ENCODE measurements around the gene PI4K2B.
A peak's percentile ranks its signal among the peaks of the same experiment; 100 is the strongest.
"Not testable (repeated sequence)": the region's sequence is repeated elsewhere in the genome, so short reads cannot be mapped to it uniquely, and the experiment has no call there.

PI4K2B gene

GRCh38 chr4:25233737-25234389 is at the start of gene PI4K2B:
TSS of gene PI4K2B (plus strand) at chr4:25234033. CDS start at chr4:25234164, 131 bp downstream.
- DNase-seq = peak; percentile 92

- no peak for DNase-seq
Measured at GRCh38 chr4:25184056-25184455, 49.8 kb upstream of the PI4K2B start.

GRCh38 chr4:25190407-25190806 is 43.4 kb upstream of the PI4K2B start:
- DNase-seq = no peak

GRCh38 chr4:25198713-25199112 is 35.1 kb upstream of the PI4K2B start:
- DNase-seq = no peak

- DNase-seq = no peak
Measured at GRCh38 chr4:25207997-25208396, 25.8 kb upstream of the PI4K2B start.

- no peak for DNase-seq
Measured at GRCh38 chr4:25209702-25210101, 24.1 kb upstream of the PI4K2B start.

- DNase-seq = no peak
Measured at GRCh38 chr4:25211721-25212120, 22.1 kb upstream of the PI4K2B start.

GRCh38 chr4:25212822-25213221 is 21.0 kb upstream of the PI4K2B start:
- no peak for DNase-seq

GRCh38 chr4:25213347-25213979 is 20.4 kb upstream of the PI4K2B start:
- DNase-seq = no peak

GRCh38 chr4:25214750-25215149 is 19.1 kb upstream of the PI4K2B start:
- not testable (repeated sequence) for DNase-seq

GRCh38 chr4:25215511-25215910 is 18.3 kb upstream of the PI4K2B start:
- DNase-seq = no peak

- no peak for DNase-seq
Measured at GRCh38 chr4:25221377-25221776, 12.5 kb upstream of the PI4K2B start.

GRCh38 chr4:25223802-25224375 is 9.9 kb upstream of the PI4K2B start:
- no peak for DNase-seq

- no peak for DNase-seq
Measured at GRCh38 chr4:25229804-25230203, 4.0 kb upstream of the PI4K2B start.

- no peak for DNase-seq
Measured at GRCh38 chr4:25233194-25233593, 639 bp upstream of the PI4K2B start.

GRCh38 chr4:25234390-25235370 is 847 bp downstream of the PI4K2B start:
- DNase-seq = peak; percentile 48

GRCh38 chr4:25235401-25235800 is 1.6 kb downstream of the PI4K2B start:
- no peak for DNase-seq

GRCh38 chr4:25236030-25236429 is 2.2 kb downstream of the PI4K2B start:
- not testable (repeated sequence) for DNase-seq

GRCh38 chr4:25236971-25237370 is 3.1 kb downstream of the PI4K2B start:
- DNase-seq = no peak

- DNase-seq = no peak
Measured at GRCh38 chr4:25238052-25238451, 4.2 kb downstream of the PI4K2B start.

GRCh38 chr4:25239528-25239927 is 5.7 kb downstream of the PI4K2B start:
- not testable (repeated sequence) for DNase-seq

- not testable (repeated sequence) for DNase-seq
Measured at GRCh38 chr4:25240754-25241210, 6.9 kb downstream of the PI4K2B start.

GRCh38 chr4:25242195-25242594 is 8.4 kb downstream of the PI4K2B start:
- DNase-seq = not testable (repeated sequence)

Measured in NK-92 treated with Interleukin-12 subunit alpha and Interleukin-12 subunit beta, amount 100 ng/mL, for 24 hours (cell line).